ENCODE measurements around the gene TBC1D22B. TPM values are rescaled to one million over a fixed set of nuclear protein-coding genes. Genes with fewer than 3 reads are reported as not detected.

The TBC1D22B gene
- total RNA-seq, 1 donor from 2014 or later: 4.7 TPM

DNA sequence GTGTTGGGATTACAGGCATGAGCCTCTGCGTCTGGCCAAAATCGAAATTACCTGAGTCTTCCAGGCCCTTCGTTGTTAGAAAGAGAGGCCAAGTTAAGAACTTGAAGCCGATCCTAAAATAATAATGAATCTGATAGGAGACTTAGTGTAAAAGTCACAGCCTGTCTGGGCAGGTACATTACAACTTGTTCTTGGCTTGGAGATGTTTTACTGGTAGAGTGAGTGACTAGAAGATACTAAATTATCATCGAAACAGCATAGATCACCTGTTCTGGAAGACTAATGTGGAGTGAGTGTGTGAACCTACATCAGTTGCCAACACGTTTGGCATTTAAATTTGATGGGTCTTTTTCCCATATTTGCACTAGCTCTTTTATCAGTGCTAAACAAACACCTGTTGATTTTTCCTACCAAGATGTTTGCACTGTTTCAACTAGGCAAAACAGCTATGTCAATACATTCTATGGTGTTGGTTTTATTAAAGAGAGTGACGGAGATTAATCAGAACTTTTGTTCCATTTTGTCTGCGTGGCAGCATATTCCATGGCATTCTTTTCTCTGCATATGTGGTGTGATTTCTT, 5.0 kb downstream of the TBC1D22B start:
- TF ChIP-seq, protein P1, sequence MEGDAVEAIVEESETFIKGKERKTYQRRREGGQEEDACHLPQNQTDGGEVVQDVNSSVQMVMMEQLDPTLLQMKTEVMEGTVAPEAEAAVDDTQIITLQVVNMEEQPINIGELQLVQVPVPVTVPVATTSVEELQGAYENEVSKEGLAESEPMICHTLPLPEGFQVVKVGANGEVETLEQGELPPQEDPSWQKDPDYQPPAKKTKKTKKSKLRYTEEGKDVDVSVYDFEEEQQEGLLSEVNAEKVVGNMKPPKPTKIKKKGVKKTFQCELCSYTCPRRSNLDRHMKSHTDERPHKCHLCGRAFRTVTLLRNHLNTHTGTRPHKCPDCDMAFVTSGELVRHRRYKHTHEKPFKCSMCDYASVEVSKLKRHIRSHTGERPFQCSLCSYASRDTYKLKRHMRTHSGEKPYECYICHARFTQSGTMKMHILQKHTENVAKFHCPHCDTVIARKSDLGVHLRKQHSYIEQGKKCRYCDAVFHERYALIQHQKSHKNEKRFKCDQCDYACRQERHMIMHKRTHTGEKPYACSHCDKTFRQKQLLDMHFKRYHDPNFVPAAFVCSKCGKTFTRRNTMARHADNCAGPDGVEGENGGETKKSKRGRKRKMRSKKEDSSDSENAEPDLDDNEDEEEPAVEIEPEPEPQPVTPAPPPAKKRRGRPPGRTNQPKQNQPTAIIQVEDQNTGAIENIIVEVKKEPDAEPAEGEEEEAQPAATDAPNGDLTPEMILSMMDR (IDR thresholded peaks at IDR 0.05; ENCODE audit: insufficient read depth, low read length, severe bottlenecking): no peak
- Histone ChIP-seq H3K27me3 (ENCODE audit: control insufficient read depth, insufficient read depth, low read length) (no peaks in the 10 kb centered on the region), H3K4me3 (ENCODE audit: low read depth, low read length) (no peak overlapping the region), H3K36me3 (ENCODE audit: control insufficient read depth, insufficient read depth, low read length) (no peaks in the 10 kb centered on the region)
- no peak for FAIRE-seq
- DNase-seq (ENCODE audit: low read depth): no peak

DNA sequence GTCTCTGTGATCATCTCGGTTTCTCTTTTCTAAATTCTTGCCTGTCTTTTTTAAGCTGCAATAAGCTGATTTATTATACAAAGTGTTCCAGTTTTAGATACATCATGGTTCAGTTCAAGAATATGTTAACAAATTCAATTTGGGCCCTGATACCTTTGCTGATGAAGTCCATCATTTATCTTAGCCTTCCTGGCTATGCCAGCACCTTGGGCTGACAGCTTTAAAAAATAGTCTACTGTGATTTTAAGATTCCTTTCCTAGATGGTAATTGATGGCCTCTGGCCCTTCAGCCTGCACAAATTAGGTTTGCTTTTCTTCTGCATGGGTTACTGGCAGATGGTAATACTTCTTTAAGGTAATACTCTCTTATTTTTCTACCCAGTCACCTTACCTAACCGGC, 7.4 kb downstream of the TBC1D22B start:
- no peak for FAIRE-seq
- peaks cover 1% of the 10 kb centered on the region for H3K36me3 ChIP-seq (ENCODE audit: control insufficient read depth, insufficient read depth, low read length)
- no peaks in the 10 kb centered on the region for H3K27me3 ChIP-seq (ENCODE audit: control insufficient read depth, insufficient read depth, low read length)
- DNase-seq (ENCODE audit: low read depth): no peak
- no peak overlapping the region for H3K4me3 ChIP-seq (ENCODE audit: low read depth, low read length)
- TF ChIP-seq, protein P1 (IDR thresholded peaks at IDR 0.05; ENCODE audit: insufficient read depth, low read length, severe bottlenecking): no peak

DNA sequence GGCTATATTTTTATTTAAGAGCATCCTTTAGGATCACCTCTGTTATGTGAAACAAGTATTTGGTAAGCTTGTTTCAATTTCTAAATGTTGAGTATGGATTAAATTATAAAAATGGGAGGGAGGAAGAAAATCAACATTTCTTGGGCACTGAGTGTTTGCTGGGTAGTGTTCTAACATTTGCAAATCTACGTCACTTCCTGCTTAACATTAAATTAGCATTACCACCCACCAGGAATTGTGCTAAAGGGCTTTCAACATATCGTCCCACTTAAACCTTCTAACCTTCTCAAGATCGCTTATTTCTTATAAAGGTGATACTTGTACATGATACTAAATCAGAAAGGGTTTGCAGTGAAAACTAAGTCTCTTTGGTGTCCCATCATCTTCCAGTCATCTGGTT, 8.3 kb downstream of the TBC1D22B start:
- TF ChIP-seq, protein P1 (IDR thresholded peaks at IDR 0.05; ENCODE audit: insufficient read depth, low read length, severe bottlenecking): no peak
- FAIRE-seq: no peak
- H3K27me3 ChIP-seq (ENCODE audit: control insufficient read depth, insufficient read depth, low read length): no peaks in the 10 kb centered on the region
- H3K36me3 ChIP-seq (ENCODE audit: control insufficient read depth, insufficient read depth, low read length): peaks cover 1% of the 10 kb centered on the region
- H3K4me3 ChIP-seq (ENCODE audit: low read depth, low read length): no peak overlapping the region
- no peak for DNase-seq (ENCODE audit: low read depth)

DNA sequence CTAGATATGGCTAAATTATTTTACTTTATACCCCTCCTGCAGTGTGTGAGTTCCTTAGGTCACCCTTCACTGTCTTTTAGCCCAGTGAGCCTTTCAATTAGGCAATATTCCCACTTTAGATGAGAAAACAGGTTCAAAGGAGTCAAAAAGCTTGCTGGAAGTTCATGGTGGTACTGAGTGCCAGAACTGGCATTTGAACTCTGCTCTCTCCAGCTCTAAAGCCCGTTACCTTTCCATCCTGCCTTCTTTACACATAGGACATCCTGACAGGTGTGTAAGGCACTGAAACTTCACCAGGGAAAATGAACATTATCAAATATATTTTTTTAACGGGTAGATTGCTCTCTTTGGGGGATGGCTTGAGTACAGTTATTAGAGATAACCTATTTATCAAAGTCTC, 11.5 kb downstream of the TBC1D22B start:
- no peak overlapping the region for H3K4me3 ChIP-seq (ENCODE audit: low read depth, low read length)
- FAIRE-seq (no peak), DNase-seq (ENCODE audit: low read depth) (no peak)
- TF ChIP-seq, protein P1 (IDR thresholded peaks at IDR 0.05; ENCODE audit: insufficient read depth, low read length, severe bottlenecking): no peak
- peaks cover 1% of the 10 kb centered on the region for H3K36me3 ChIP-seq (ENCODE audit: control insufficient read depth, insufficient read depth, low read length)
- H3K27me3 ChIP-seq (ENCODE audit: control insufficient read depth, insufficient read depth, low read length): no peaks in the 10 kb centered on the region

DNA sequence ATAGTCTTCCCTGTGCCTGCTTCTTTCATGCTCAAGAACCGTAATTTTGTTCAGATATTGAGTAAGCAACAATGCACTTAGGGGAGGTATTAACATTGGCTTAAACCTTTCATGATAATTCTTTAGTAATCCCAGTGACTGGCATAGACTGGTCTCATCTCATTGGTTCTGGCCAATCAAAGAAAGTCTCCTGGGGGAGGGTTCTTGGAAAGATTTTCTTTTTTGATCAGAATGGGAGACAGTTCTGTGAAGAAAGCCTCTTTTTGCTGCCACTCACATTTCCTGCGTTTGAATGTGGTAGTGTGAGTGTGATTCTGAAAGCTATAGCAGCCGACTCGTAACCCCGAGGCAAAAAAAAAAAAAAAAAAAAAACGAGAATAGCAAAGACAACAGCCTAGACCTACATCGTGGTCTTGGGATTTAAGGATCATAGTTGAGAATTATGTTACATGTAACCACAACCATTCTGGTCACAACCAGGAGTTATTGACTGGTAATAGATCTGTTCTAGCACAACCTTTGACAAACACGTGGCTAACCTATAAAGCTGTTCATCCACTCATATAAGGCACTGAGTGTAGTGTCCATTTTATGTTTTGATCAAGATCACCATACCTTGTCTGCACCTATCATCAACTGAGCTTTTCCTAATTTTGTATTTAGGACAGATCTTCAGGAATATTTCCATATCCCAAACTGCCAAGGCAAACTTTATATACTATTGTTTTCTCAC, 15.4 kb downstream of the TBC1D22B start:
- Histone ChIP-seq H3K4me3 (ENCODE audit: low read depth, low read length) (no peak overlapping the region), H3K36me3 (ENCODE audit: control insufficient read depth, insufficient read depth, low read length) (peaks cover 1% of the 10 kb centered on the region), H3K27me3 (ENCODE audit: control insufficient read depth, insufficient read depth, low read length) (no peaks in the 10 kb centered on the region)
- FAIRE-seq (no peak), DNase-seq (ENCODE audit: low read depth) (no peak)
- TF ChIP-seq, protein P1 (IDR thresholded peaks at IDR 0.05; ENCODE audit: insufficient read depth, low read length, severe bottlenecking): no peak

Measured in bronchial epithelial cell (primary cell).